Transverse colon (tissue), 4 donors: Measurements from ENCODE around the gene TPH2. TPM values are rescaled to one million over a fixed set of nuclear protein-coding genes. Genes with fewer than 3 reads are reported as not detected.

Source experiments
- DNase-seq: peaks from one replicate; pipeline ENCODE4 v3.0.0-alpha.2; 2019
- H3K27ac ChIP-seq, 4 donors: fragments of 200-600 bp; sonication (generic); 2 replicates each; pipeline ENCODE4 v1.5.1; 2016 to 2018; ENCODE audit warnings: inconsistent platforms in 4 of 4
- H3K27me3 ChIP-seq: fragments of 200-600 bp; sonication (generic); 2 replicates; pipeline ENCODE4 v1.5.1; 2017; ENCODE audit warnings: inconsistent platforms
- H3K36me3 ChIP-seq, 4 donors: fragments of 200-600 bp; sonication (generic); 2 replicates each; pipeline ENCODE4 v1.5.1; 2017 to 2019; ENCODE audit warnings: inconsistent platforms in 4 of 4
- H3K4me1 ChIP-seq, 4 donors: fragments of 200-600 bp; sonication (generic); 2 replicates each; pipeline ENCODE4 v1.5.1; 2017 to 2020; ENCODE audit warnings: inconsistent platforms in 4 of 4
- H3K4me3 ChIP-seq, 4 donors: fragments of 200-600 bp; sonication (generic); 1 replicate in 1 of 4; 2 replicates in 3 of 4; pipeline versions ENCODE4 v1.5.1 to v1.6.1; 2017 to 2019; ENCODE audit warnings: inconsistent platforms in 4 of 4
- H3K9me3 ChIP-seq, 2 donors: fragments of 200-600 bp; sonication (generic); 2 replicates each; pipeline ENCODE4 v1.5.1; 2017 to 2019; ENCODE audit warnings: inconsistent platforms in 2 of 2
- CTCF ChIP-seq, 5 experiments: fragments of 200-600 bp in 3 of 5; fragments of 450-650 bp in 2 of 5; sonication (generic) in 3 of 5; IDR thresholded peaks; 1 replicate in 2 of 5; 2 replicates in 3 of 5; pipeline ENCODE4 v1.5.1; 2016 to 2017; ENCODE audit warnings: antibody characterized with exemption in 5 of 5, inconsistent platforms in 3 of 5, mild to moderate bottlenecking in 2 of 5, moderate library complexity in 1 of 5
- EP300 ChIP-seq: sonication (generic); formaldehyde crosslinking; IDR thresholded peaks from one replicate; pipeline ENCODE4 v1.6.1; 2017; ENCODE audit warnings: antibody characterized with exemption, low read depth
- POLR2A ChIP-seq: fragments of 450-650 bp; IDR thresholded peaks from one replicate; pipeline ENCODE4 v1.6.1; 2016; ENCODE audit warnings: antibody characterized with exemption, mild to moderate bottlenecking, moderate library complexity
- POLR2AphosphoS5 ChIP-seq, 3 donors: sonication (generic); formaldehyde crosslinking; IDR thresholded peaks; one replicate each; pipeline ENCODE4 v1.6.1; 2016; ENCODE audit warnings: antibody characterized with exemption in 3 of 3
- WGBS, 2 donors: methylation state at CpG; one replicate each; pipeline ENCODE4 v1.1.5; 2018; ENCODE audit warnings: low coverage in 1 of 2; 5-methylcytosine and 5-hydroxymethylcytosine counted together
- in situ Hi-C, 4 donors: fragments of 200-750 bp; cut with MboI; loops; one replicate each; pipeline versions ENCODE4 v1.15.0 to v1.15.1; 2017; ENCODE audit warnings: low sequenced_read_pairs in 3 of 4, low pct_ligation_motif_present in 1 of 4, low pct_unique_long_range_greater_than_20kb in 1 of 4
- intact Hi-C: fragments of 100-400 bp; cut with DNase I; formaldehyde crosslinking; loops from one replicate; pipeline ENCODE4 v1.15.1; 2023; ENCODE audit warnings: low total_unique reads
- total RNA-seq, 4 donors: library from RNA; depleted of rRNA; stranded (reverse); fragments of >200 nt; gene quantifications; one replicate each; pipeline ENCODE4 v1.1.0, GENCODE V29; 2016

The TPH2 gene
- total RNA-seq, 4 donors from 2014 or later: not detected

DNA sequence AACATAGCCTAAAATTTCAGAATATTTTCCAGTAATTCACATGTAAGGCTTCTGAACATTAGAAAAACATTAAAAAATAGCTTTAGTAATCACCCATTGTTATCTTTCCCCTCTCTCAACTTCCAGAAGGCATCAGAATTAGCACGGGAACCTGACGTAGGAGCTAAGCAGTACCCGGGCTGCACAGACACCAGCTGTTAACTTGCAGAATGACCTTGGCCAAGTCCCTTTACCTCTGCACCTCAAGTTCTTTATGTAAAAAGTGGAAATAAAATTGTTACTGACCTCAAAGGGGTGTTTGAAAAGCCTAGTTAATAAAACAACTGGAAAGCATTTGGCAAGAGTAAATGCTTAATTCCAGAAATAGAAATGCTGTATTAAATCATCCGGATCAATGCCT, 7.2 kb downstream of the TPH2 start:
- intact Hi-C loops: no loop called here
- TF ChIP-seq POLR2AphosphoS5 (IDR thresholded peaks at IDR 0.05) (no peak), EP300 (no peak), CTCF (IDR thresholded peaks at IDR 0.05) (no peak), POLR2A (no peak)
- no peak overlapping the region for H3K27ac ChIP-seq
- H3K4me1 ChIP-seq: no peaks in the 10 kb centered on the region
- WGBS, 2 donors: 81 to 93% methylated on average over 4 of the region's 4 CpGs
- H3K27me3 ChIP-seq: peaks cover 33% of the 10 kb centered on the region
- H3K36me3 ChIP-seq: no peaks in the 10 kb centered on the region
- no peak overlapping the region for H3K4me3 ChIP-seq
- no peaks in the 10 kb centered on the region for H3K9me3 ChIP-seq
- in situ Hi-C loops: loop anchor here in 1 of 4 donors (25.0 kb wide), 1 partner anchor 109 kb away; the partner anchor contains the start of gene TBC1D15
- no peak for DNase-seq

DNA sequence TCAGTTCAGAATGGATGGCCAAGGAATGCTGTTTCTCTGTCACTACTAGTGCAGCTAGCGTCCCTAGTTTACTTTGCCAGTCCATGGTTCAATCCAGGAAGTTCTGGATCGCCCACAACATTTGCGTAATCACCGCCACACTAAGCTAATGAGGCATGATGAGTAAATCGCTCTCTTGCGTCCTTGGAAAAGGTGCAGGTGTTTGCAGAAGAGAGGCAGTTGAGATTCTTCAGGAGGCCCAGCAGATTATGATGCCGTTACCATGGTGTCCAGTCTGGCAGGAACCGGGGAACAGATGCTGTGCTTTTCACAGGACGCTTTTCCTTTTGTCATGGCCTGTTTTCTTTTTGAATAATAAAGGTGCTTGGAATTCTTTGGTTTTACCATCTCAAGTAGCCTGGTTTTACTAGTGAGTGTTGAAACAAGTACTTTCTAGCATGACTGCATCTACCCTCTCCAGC, 9.0 kb downstream of the TPH2 start:
- no peak for TF ChIP-seq POLR2A
- no peak for TF ChIP-seq CTCF (IDR thresholded peaks at IDR 0.05)
- in situ Hi-C loops: loop anchor here in 1 of 4 donors (25.0 kb wide), 1 partner anchor 110 kb away; the partner anchor contains the start of gene TBC1D15
- no peak overlapping the region for H3K27ac ChIP-seq

DNA sequence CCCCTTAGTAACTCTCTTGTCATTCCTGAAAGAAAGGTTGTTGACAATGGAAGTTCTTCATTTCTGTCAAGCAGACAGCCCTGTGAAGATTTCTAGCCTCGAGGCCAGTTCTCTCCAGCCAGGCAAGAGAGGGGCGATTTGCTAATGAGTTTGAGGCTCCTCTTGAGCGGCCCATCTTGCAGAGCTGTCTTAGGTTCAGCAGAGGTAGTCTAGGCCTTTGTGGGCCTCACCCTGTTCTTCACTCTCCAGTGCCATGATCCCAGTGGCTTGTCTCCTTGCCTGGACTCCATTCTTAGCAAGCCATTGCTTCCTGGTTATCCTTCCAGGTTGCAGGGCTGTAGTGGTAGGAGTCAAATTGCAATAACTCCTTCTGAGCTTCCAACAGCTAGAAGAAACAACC, 9.7 kb downstream of the TPH2 start:
- in situ Hi-C loops (loop anchor here in 1 of 4 donors (25.0 kb wide), 1 partner anchor 111 kb away; the partner anchor contains the start of gene TBC1D15), intact Hi-C loops (no loop called here)
- no peak for DNase-seq
- Histone ChIP-seq H3K27me3 (peaks cover 28% of the 10 kb centered on the region), H3K36me3 (no peaks in the 10 kb centered on the region), H3K27ac (no peak overlapping the region), H3K9me3 (no peaks in the 10 kb centered on the region), H3K4me1 (no peaks in the 10 kb centered on the region), H3K4me3 (no peak overlapping the region)
- 56% methylated on average over 3 of the region's 3 CpGs; no CpG with 5 or more reads in 1 of the 2 donors for WGBS, 2 donors
- TF ChIP-seq POLR2A (no peak), EP300 (no peak)

More for the DNA sequence above, 9.0 kb downstream of the TPH2 start:
- no peak for DNase-seq
- no peaks in the 10 kb centered on the region for H3K9me3 ChIP-seq
- no peaks in the 10 kb centered on the region for H3K36me3 ChIP-seq
- H3K4me3 ChIP-seq: no peak overlapping the region
- 18 to 22% methylated on average over 4 to 9 of the region's 9 CpGs for WGBS, 2 donors
- intact Hi-C loops: no loop called here
- H3K27me3 ChIP-seq: peaks cover 28% of the 10 kb centered on the region
- no peaks in the 10 kb centered on the region for H3K4me1 ChIP-seq

- intact Hi-C loops (no loop called here), in situ Hi-C loops (loop anchor here in 1 of 4 donors (25.0 kb wide), 1 partner anchor 112 kb away; the partner anchor contains the start of gene TBC1D15)
- DNase-seq: no peak
- Histone ChIP-seq H3K27ac (no peak overlapping the region), H3K9me3 (no peaks in the 10 kb centered on the region), H3K4me1 (no peaks in the 10 kb centered on the region), H3K27me3 (peaks cover 28% of the 10 kb centered on the region), H3K4me3 (no peak overlapping the region), H3K36me3 (no peaks in the 10 kb centered on the region)
- TF ChIP-seq CTCF (IDR thresholded peaks at IDR 0.05) (no peak), POLR2AphosphoS5 (IDR thresholded peaks at IDR 0.05) (no peak), EP300 (no peak), POLR2A (no peak)
- 38 to 42% methylated on average over 3 of the region's 3 CpGs for WGBS, 2 donors
Measured at GRCh38 chr12:71949646-71950045, 11.0 kb downstream of the TPH2 start.

DNA sequence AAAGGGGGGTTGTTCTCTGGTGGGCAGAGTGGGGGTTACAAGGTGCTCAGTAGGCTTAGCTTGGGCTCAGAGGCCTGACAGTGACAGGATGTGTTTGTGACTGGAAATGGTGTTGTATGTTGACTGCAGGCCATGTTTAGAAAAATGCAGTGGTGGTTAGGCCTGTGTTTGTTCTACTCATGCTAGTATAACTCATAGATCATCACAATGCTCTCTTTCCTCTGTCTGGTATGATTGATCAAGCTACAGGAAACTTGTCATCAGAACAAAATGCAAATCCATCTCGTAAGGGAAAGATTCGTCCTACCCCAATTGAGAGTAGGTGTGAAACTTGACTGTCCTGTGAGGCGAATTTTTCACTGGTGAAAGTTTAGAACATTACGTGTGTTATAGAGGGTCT, 11.8 kb downstream of the TPH2 start:
- no peaks in the 10 kb centered on the region for H3K4me1 ChIP-seq
- no peak overlapping the region for H3K4me3 ChIP-seq
- peaks cover 25% of the 10 kb centered on the region for H3K27me3 ChIP-seq
- DNase-seq: no peak
- TF ChIP-seq CTCF (IDR thresholded peaks at IDR 0.05) (no peak), POLR2A (no peak), EP300 (no peak), POLR2AphosphoS5 (IDR thresholded peaks at IDR 0.05) (no peak)
- 81 to 89% methylated on average over 4 of the region's 4 CpGs for WGBS, 2 donors
- H3K27ac ChIP-seq: no peak overlapping the region
- no peaks in the 10 kb centered on the region for H3K36me3 ChIP-seq
- H3K9me3 ChIP-seq: no peaks in the 10 kb centered on the region
- in situ Hi-C loops: no loop called here
- intact Hi-C loops: no loop called here
